Right cardiac atrium (tissue), 5 donors: Measurements from ENCODE around the gene PHC2. TPM values are rescaled to one million over a fixed set of nuclear protein-coding genes. Genes with fewer than 3 reads are reported as not detected.

ENCODE experiments used
- ATAC-seq, 2 donors: fragments of 200-7000 bp; cut with Tn5 transposase; one replicate each; pipeline versions ENCODE4 v1.8.0 to v1.9.1; 2020; ENCODE audit warnings: moderate library complexity in 2 of 2, mild to moderate bottlenecking in 1 of 2
- DNase-seq, 3 donors: peaks; one replicate each; pipeline ENCODE4 v3.0.0-alpha.2; 2020
- H3K27ac ChIP-seq: one replicate; pipeline ENCODE4 v1.5.1; 2013; ENCODE audit warnings: mild to moderate bottlenecking, low read length, control low read depth, moderate library complexity
- H3K27me3 ChIP-seq: one replicate; pipeline ENCODE4 v1.6.1; 2013; ENCODE audit not compliant: control insufficient read depth, insufficient read depth
- H3K4me1 ChIP-seq: one replicate; pipeline ENCODE4 v1.6.1; 2013; ENCODE audit warnings: low read length; ENCODE audit not compliant: control insufficient read depth, insufficient read depth
- H3K4me3 ChIP-seq: one replicate; pipeline ENCODE4 v1.5.1; 2013; ENCODE audit warnings: low read length, control low read depth
- H3K9me3 ChIP-seq: one replicate; pipeline ENCODE4 v1.6.1; 2013; ENCODE audit warnings: low read length; ENCODE audit not compliant: control insufficient read depth
- WGBS: extraction: QIAGEN DNeasy Blood & Tissue Kit; methylation state at CpG from one replicate; pipeline ENCODE4 v1.1.7; 2013; 5-methylcytosine and 5-hydroxymethylcytosine counted together
- intact Hi-C, 4 donors: fragments of 100-400 bp; cut with DNase I; formaldehyde crosslinking; loops; one replicate each; pipeline versions ENCODE4 v1.11.0 to v1.14.0; 2022 to 2023
- polyA plus RNA-seq: library from polyadenylated mRNA; stranded (reverse); fragments of 200-250 nt; gene quantifications from one replicate; pipeline ENCODE4 v1.2.3, GENCODE V29; 2013
- total RNA-seq, 4 donors: library from RNA; stranded (reverse); fragmentation: NEBNext Ultra II Directional; extraction: Animal tissue kit (Norgen Biotek cat#: 25700); gene quantifications; one replicate each; pipeline ENCODE4 v1.2.1, GENCODE V29; 2021
- donor health status: healthy with polysubstance abuse.
- donor health status: DM: no; HTN: yes; CAD: no.
- donor health status: DM: no; HTN: no; CAD: no.
- donor health status: DM: no; HTN: yes; CAD: no; lungs with severe emphysema.
- donor health status: DM: yes; HTN: yes; CAD: no.

PHC2 gene
- total and polyA plus RNA-seq, 5 donors = 89.3 to 105 (median 97.5) TPM

GRCh38 chr1:33468011-33468410, 37.1 kb upstream of the PHC2 start:
- H3K4me1 ChIP-seq = peaks cover 9% of the 10 kb centered on the region
- no peak overlapping the region for H3K27ac ChIP-seq
- intact Hi-C loops = loop anchor here (5.0 to 10.0 kb wide), 6 partner anchors 83 to 353 kb away; no protein-coding TSS in a partner anchor
- no peak for ATAC-seq
- WGBS = 79% methylated on average over 4 of the region's 4 CpGs
- no peaks in the 10 kb centered on the region for H3K27me3 ChIP-seq
- DNase-seq = no peak
- H3K4me3 ChIP-seq = no peak overlapping the region
- H3K9me3 ChIP-seq = no peaks in the 10 kb centered on the region

- Histone ChIP-seq H3K27ac (no peak overlapping the region), H3K9me3 (no peaks in the 10 kb centered on the region), H3K27me3 (no peaks in the 10 kb centered on the region), H3K4me3 (no peak overlapping the region), H3K4me1 (peaks cover 8% of the 10 kb centered on the region)
- intact Hi-C loops = loop anchor here (5.0 to 10.0 kb wide), 6 partner anchors 81 to 351 kb away; no protein-coding TSS in a partner anchor
- 18% methylated on average over 6 of the region's 6 CpGs for WGBS
- peak in 1 of 3 donors; percentile 71 for DNase-seq
- peak in 1 of 2 donors; percentile 18 for ATAC-seq
Measured at GRCh38 chr1:33466159-33466558, 35.3 kb upstream of the PHC2 start.

GRCh38 chr1:33465316-33465715, 34.4 kb upstream of the PHC2 start:
- ATAC-seq (no peak), DNase-seq (no peak)
- Histone ChIP-seq H3K9me3 (no peaks in the 10 kb centered on the region), H3K27ac (no peak overlapping the region), H3K4me3 (no peak overlapping the region), H3K27me3 (no peaks in the 10 kb centered on the region), H3K4me1 (peaks cover 11% of the 10 kb centered on the region)
- 89% methylated on average over 2 of the region's 2 CpGs for WGBS
- intact Hi-C loops = loop anchor here (5.0 to 10.0 kb wide), 6 partner anchors 81 to 351 kb away; no protein-coding TSS in a partner anchor

- Histone ChIP-seq H3K27me3 (no peaks in the 10 kb centered on the region), H3K4me3 (no peak overlapping the region), H3K9me3 (no peaks in the 10 kb centered on the region), H3K27ac (no peak overlapping the region), H3K4me1 (peaks cover 11% of the 10 kb centered on the region)
- intact Hi-C loops = loop anchor here (10.0 kb wide), 4 partner anchors 80 to 350 kb away; no protein-coding TSS in a partner anchor
- ATAC-seq (no peak), DNase-seq (no peak)
- 95% methylated on average over 3 of the region's 3 CpGs for WGBS
Measured at GRCh38 chr1:33464552-33464951, 33.7 kb upstream of the PHC2 start.

- ATAC-seq (no peak), DNase-seq (no peak)
- Histone ChIP-seq H3K4me3 (no peak overlapping the region), H3K9me3 (no peaks in the 10 kb centered on the region), H3K27me3 (no peaks in the 10 kb centered on the region), H3K27ac (no peak overlapping the region), H3K4me1 (peaks cover 11% of the 10 kb centered on the region)
- intact Hi-C loops = loop anchor here (10.0 kb wide), 4 partner anchors 78 to 348 kb away; no protein-coding TSS in a partner anchor
- WGBS = 92% methylated on average over 8 of the region's 8 CpGs
Measured at GRCh38 chr1:33462405-33463164, 31.7 kb upstream of the PHC2 start.

- Histone ChIP-seq H3K27me3 (no peaks in the 10 kb centered on the region), H3K9me3 (no peaks in the 10 kb centered on the region), H3K27ac (peak overlapping the region; percentile 90), H3K4me1 (peaks cover 5% of the 10 kb centered on the region), H3K4me3 (no peak overlapping the region)
- WGBS = 44% methylated on average over 4 of the region's 4 CpGs
- DNase-seq (peak in 2 of 3 donors; percentile 73 to 75), ATAC-seq (peak; percentile 52 to 53)
- intact Hi-C loops = loop anchor here (10.0 kb wide), 4 partner anchors 76 to 346 kb away; no protein-coding TSS in a partner anchor
Measured at GRCh38 chr1:33460947-33461629, 30.2 kb upstream of the PHC2 start.

GRCh38 chr1:33460144-33460543, 29.2 kb upstream of the PHC2 start:
- H3K4me3 ChIP-seq = no peak overlapping the region
- no peak for DNase-seq
- H3K27me3 ChIP-seq = no peaks in the 10 kb centered on the region
- no peak for ATAC-seq
- WGBS = 73% methylated on average over 3 of the region's 3 CpGs
- H3K4me1 ChIP-seq = peaks cover 3% of the 10 kb centered on the region
- H3K27ac ChIP-seq = peak overlapping the region; percentile 90
- intact Hi-C loops = loop anchor here (10.0 kb wide), 4 partner anchors 75 to 345 kb away; no protein-coding TSS in a partner anchor
- H3K9me3 ChIP-seq = no peaks in the 10 kb centered on the region

GRCh38 chr1:33459691-33460090, 28.8 kb upstream of the PHC2 start:
- intact Hi-C loops = loop anchor here (10.0 kb wide), 4 partner anchors 75 to 345 kb away; no protein-coding TSS in a partner anchor
- DNase-seq (no peak), ATAC-seq (no peak)
- no peak overlapping the region for H3K4me3 ChIP-seq
- H3K27me3 ChIP-seq = no peaks in the 10 kb centered on the region
- peak overlapping the region; percentile 90 for H3K27ac ChIP-seq
- 78% methylated on average over 4 of the region's 4 CpGs for WGBS
- peaks cover 3% of the 10 kb centered on the region for H3K4me1 ChIP-seq
- no peaks in the 10 kb centered on the region for H3K9me3 ChIP-seq

- ATAC-seq = no peak
- Histone ChIP-seq H3K9me3 (no peaks in the 10 kb centered on the region), H3K27ac (no peak overlapping the region), H3K4me1 (peaks cover 3% of the 10 kb centered on the region), H3K27me3 (no peaks in the 10 kb centered on the region), H3K4me3 (no peak overlapping the region)
- DNase-seq = no peak
- WGBS = 76% methylated on average over 6 of the region's 6 CpGs
- intact Hi-C loops = no loop called here
Measured at GRCh38 chr1:33456502-33456886, 25.6 kb upstream of the PHC2 start.

GRCh38 chr1:33455539-33456501, 24.9 kb upstream of the PHC2 start:
- ATAC-seq (peak; percentile 79 to 80), DNase-seq (no peak)
- intact Hi-C loops = no loop called here
- H3K27ac ChIP-seq = peak overlapping the region; percentile 51
- no peaks in the 10 kb centered on the region for H3K27me3 ChIP-seq
- WGBS = 39% methylated on average over 8 of the region's 8 CpGs
- H3K4me3 ChIP-seq = no peak overlapping the region
- H3K9me3 ChIP-seq = no peaks in the 10 kb centered on the region
- H3K4me1 ChIP-seq = peaks cover 3% of the 10 kb centered on the region
